Measurements from ENCODE around the gene P2RY2. TPM values are rescaled to one million over a fixed set of nuclear protein-coding genes. Genes with fewer than 3 reads are reported as not detected.
A peak's percentile ranks its signal among the peaks of the same experiment; 100 is the strongest.

P2RY2 gene
- total and polyA plus RNA-seq, 7 donors, result 18.7 to 90.9 (median 44.2) TPM

DNA sequence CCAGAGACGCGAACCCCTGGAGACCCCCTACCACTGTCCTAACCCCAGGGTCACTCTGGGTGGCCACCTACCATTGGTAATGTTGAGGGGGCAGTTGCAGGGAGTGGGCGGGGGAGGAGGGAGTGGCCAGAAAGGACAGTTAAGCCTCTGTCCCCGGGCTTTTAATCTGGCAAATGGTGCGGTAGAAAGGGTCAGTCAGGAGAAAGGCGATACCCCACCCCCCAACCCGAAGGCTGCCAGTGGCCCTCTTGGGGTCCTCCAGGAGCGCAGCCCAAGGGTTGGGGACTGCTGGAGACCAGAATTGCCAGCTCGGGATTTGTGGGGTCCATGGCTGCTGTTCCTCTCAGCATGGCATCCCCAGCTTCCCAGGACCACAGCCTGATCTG lies 742 bp downstream of the P2RY2 start:
- 8 to 24% (median 15%) methylated on average over 6 to 9 of the region's 9 CpGs for WGBS, 3 donors
- intact Hi-C loops (cut with DNase I), result loop anchor here (2.0 kb wide), 1 partner anchor 16 kb away; no protein-coding TSS in a partner anchor
- no peaks in the 10 kb centered on the region for H3K9me3 ChIP-seq
- peak overlapping the region; percentile 82 for H3K4me3 ChIP-seq
- TF ChIP-seq, protein P1, sequence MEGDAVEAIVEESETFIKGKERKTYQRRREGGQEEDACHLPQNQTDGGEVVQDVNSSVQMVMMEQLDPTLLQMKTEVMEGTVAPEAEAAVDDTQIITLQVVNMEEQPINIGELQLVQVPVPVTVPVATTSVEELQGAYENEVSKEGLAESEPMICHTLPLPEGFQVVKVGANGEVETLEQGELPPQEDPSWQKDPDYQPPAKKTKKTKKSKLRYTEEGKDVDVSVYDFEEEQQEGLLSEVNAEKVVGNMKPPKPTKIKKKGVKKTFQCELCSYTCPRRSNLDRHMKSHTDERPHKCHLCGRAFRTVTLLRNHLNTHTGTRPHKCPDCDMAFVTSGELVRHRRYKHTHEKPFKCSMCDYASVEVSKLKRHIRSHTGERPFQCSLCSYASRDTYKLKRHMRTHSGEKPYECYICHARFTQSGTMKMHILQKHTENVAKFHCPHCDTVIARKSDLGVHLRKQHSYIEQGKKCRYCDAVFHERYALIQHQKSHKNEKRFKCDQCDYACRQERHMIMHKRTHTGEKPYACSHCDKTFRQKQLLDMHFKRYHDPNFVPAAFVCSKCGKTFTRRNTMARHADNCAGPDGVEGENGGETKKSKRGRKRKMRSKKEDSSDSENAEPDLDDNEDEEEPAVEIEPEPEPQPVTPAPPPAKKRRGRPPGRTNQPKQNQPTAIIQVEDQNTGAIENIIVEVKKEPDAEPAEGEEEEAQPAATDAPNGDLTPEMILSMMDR (IDR thresholded peaks at IDR 0.05), result no peak
- ATAC-seq (peak; percentile 2 to 55 (median 26)), DNase-seq (peak in 1 of 2 donors; percentile 74)
- no peaks in the 10 kb centered on the region for H3K27me3 ChIP-seq (ENCODE audit: insufficient read depth in 3 of 3, low read length in 2 of 3)
- H3K27ac ChIP-seq, result peak overlapping the region; percentile 95
- peaks cover 0 to 5% of the 10 kb centered on the region in 2 donors for H3K36me3 ChIP-seq (ENCODE audit: insufficient read depth in 1 of 2, low read depth in 1 of 2)
- H3K4me1 ChIP-seq, result peaks cover 67% of the 10 kb centered on the region

DNA sequence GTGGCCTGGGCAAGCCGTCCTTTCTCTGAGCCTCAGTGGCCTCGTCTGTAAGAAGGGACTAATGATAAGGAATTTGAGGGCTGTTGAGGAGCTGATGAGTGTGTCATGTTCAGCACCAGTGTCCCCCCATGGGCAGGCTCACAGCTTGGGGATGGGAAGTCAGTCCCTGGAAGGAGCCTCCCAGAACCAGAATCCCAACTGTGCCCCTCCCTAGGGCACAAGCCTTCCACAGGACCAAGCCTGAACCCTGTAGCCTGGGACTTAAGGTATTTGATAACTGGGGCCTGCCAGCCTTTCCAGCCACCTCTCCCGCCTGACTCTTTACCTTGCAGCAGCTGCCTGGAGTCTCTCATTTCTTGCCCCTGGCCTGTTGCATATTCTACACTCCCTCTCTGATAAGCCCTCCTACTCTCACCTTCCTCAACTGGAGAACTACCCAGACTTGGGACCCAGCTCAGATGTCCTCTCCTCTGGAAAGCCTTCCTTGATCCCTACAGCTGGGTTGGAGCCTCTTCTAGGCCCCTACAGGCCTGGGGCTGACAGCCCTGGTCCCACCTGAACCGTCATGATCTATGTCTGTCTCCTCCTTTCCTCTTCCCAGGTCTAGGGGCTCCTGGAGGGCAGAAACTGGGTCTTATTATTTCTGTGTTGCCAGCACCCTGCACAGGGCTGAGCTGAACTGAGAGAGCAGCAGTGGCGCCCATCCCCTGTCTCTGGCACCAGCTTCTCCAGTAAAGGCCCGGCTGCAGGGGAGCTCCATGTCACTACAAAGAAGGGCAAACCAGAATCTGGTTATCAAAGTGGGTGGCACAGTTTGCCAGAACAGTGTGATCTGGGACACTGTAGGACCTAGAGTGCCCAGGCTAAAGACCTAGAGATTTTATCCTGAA lies 1.6 kb downstream of the P2RY2 start:
- TF ChIP-seq, protein P1 (IDR thresholded peaks at IDR 0.05), result no peak
- Histone ChIP-seq H3K4me3 (peak overlapping the region; percentile 82), H3K36me3 (ENCODE audit: insufficient read depth in 1 of 2, low read depth in 1 of 2) (peaks cover 0 to 10% of the 10 kb centered on the region in 2 donors), H3K9me3 (no peaks in the 10 kb centered on the region), H3K27me3 (ENCODE audit: insufficient read depth in 3 of 3, low read length in 2 of 3) (no peaks in the 10 kb centered on the region), H3K27ac (peak overlapping the region; percentile 95), H3K4me1 (peaks cover 63% of the 10 kb centered on the region)
- WGBS, 3 donors, result 51 to 88% (median 53%) methylated on average over 5 to 6 of the region's 6 CpGs
- ATAC-seq, result no peak
- DNase-seq, result no peak
- intact Hi-C loops (cut with DNase I), result loop anchor here (2.0 kb wide), 1 partner anchor 15 kb away; no protein-coding TSS in a partner anchor

DNA sequence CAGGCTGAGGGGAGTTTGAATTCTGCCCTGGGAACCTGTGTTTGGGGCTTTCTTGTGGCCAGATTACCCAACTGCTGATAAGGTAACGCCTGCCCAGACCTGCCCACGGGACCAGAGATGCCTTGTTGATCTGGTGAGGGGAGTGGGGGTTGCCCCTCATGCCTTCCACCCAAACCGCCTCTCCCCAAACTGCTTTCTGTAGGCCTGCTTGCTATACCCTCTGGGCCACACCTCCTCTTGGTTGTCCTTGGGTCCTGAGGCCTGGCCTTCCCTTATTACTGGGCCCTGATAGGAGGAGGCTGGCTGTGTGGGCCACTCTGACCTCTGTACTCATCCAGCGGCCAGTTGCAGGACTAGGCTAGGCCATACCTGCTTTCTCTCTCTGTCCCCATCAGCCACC lies 3.4 kb downstream of the P2RY2 start:
- TF ChIP-seq, protein P1 (IDR thresholded peaks at IDR 0.05), result no peak
- 90 to 98% (median 92%) methylated on average over 4 of the region's 4 CpGs for WGBS, 3 donors
- ATAC-seq (no peak), DNase-seq (no peak)
- intact Hi-C loops (cut with DNase I), result no loop called here
- no peaks in the 10 kb centered on the region for H3K27me3 ChIP-seq (ENCODE audit: insufficient read depth in 3 of 3, low read length in 2 of 3)
- peaks cover 59% of the 10 kb centered on the region for H3K4me1 ChIP-seq
- H3K27ac ChIP-seq, result peak overlapping the region; percentile 9
- H3K4me3 ChIP-seq, result peak overlapping the region; percentile 82
- peaks cover 0 to 10% of the 10 kb centered on the region in 2 donors for H3K36me3 ChIP-seq (ENCODE audit: insufficient read depth in 1 of 2, low read depth in 1 of 2)
- no peaks in the 10 kb centered on the region for H3K9me3 ChIP-seq

DNA sequence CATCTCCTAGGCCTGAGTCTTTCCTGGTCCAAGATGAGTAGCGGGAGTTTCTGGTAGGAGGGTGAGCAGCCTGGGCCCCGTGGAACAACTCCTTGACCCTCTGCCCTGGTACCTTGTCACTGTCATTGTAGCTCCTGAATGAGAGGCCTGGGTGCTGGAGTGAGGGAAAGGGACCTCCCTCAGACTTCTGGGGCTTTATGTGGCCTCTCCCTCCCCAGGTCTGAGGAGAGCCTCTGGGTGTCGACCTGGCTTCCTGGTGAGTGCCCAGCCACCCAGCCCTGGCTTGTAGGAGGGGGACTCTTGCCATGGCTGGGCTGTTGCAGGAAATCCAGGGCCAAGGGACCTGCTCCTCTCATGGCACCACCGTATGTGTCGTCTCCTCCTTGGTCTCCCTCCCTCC lies 3.9 kb downstream of the P2RY2 start:
- TF ChIP-seq, protein P1 (IDR thresholded peaks at IDR 0.05), result no peak
- DNase-seq (peak in 1 of 2 donors; percentile 23), ATAC-seq (no peak)
- Histone ChIP-seq H3K36me3 (ENCODE audit: insufficient read depth in 1 of 2, low read depth in 1 of 2) (peaks cover 0 to 10% of the 10 kb centered on the region in 2 donors), H3K27ac (peak overlapping the region; percentile 36), H3K27me3 (ENCODE audit: insufficient read depth in 3 of 3, low read length in 2 of 3) (no peaks in the 10 kb centered on the region), H3K9me3 (no peaks in the 10 kb centered on the region), H3K4me1 (peaks cover 58% of the 10 kb centered on the region), H3K4me3 (no peak overlapping the region)
- 80 to 82% (median 80%) methylated on average over 5 of the region's 5 CpGs for WGBS, 3 donors
- intact Hi-C loops (cut with DNase I), result no loop called here

All from psoas muscle (tissue), 8 donors.